ENCODE results near the gene HCFC1R1. TPM values are rescaled to one million over a fixed set of nuclear protein-coding genes. Genes with fewer than 3 reads are reported as not detected.

HCFC1R1 gene
- total RNA-seq, 1 donor from 2014 or later: 13.0 TPM

- DNase-seq: no peak
These were observed 23.8 kb downstream of the HCFC1R1 start for GRCh38 chr16:2999929-3000328.

DNA sequence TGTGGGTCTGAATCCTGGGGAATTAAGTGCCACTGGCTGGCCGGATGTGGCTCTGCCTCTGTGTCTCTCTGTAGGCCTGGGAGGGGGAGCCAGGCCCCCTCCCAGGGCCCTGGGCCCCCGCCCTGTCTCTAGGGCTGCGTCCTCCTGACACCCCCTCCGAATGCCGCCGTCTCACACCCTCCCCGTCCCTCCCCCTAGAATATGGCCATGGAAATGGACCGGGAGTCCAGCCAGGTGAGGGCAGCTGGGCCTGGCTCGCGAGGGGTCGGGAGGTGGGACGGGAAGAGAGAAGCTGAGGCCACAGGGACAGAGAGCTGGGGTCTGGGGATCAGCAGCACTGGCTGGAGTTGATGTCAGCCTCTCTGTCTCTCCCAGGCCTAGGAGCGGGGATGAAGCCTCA lies 27.4 kb downstream of the HCFC1R1 start:
- DNase-seq: no peak

GRCh38 chr16:2992383-2993081 lies 31.2 kb downstream of the HCFC1R1 start:
- no peak for DNase-seq

GRCh38 chr16:2991566-2992261 lies 32.0 kb downstream of the HCFC1R1 start:
- no peak for DNase-seq

GRCh38 chr16:2990891-2991290 lies 32.9 kb downstream of the HCFC1R1 start:
- DNase-seq: no peak

DNA sequence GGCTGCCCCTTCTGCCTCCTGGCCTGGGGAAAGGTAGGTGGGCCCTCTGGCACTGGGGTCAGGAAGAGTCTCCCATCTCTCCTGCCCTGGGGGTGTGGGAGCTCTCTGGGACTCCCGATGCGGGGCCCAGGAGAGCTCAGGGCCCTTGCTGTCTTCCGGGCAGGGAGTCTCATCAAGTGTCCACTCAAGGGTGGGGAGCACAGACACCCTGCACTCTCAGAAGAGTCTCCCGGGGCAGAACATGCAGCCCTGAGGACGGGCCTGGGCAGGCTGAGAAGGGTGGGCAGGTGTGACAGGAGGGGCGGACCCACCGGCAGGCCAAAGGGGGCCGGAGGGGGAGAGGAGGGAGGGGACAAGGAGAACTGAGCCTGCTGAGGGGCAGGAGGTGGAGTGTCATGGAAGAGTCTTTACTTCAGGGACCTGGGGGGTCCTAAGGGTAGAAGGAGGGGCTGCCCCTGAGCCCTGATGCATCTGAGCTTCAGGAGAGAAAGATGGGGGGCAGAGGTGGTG lies 35.1 kb downstream of the HCFC1R1 start:
- DNase-seq: no peak

DNA sequence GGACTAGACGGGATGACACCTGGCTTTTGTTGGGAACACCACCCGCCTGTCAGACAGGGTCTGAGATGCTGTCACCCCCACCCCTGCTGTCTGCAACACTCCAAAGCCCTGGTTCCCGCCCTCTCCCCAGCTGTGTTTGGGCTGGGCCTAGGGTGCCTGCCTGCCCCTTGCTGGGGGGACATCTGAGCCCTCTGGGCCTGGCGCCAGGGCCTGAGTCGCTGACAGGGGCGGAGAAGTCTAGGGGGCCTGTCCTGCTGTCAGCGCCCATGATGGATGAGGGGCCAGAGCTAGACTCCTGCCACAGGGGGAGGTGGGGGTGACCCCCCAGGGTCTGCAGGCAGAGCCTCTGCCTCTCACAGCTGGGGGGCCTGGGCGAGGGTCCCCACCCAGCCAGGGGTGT lies 35.9 kb downstream of the HCFC1R1 start:
- peak; percentile 96 for DNase-seq

DNA sequence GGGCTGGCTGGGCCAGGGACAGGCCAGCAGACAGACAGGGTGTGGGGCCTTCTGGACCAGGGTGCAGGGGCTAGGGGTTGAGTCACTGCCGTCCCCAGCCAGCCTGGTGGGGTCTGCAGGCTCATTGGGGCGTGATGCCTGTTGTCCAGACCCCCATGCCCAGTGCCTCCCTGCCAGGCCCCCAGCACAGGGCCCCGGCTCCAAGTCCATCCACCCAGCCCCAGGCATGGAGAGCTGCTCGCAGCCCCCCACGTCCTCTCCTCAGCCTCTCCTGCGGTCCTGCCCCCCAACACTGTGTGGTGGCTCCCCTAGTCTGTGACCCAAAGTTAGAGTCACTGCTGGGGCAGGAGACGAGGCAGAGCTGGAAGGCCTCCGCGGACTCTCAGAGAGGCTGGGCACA lies 36.5 kb downstream of the HCFC1R1 start:
- DNase-seq: no peak

- no peak for DNase-seq
These were observed 37.0 kb downstream of the HCFC1R1 start for GRCh38 chr16:2986623-2987188.

GRCh38 chr16:2985893-2986355 lies 37.8 kb downstream of the HCFC1R1 start:
- DNase-seq: peak; percentile 51

DNA sequence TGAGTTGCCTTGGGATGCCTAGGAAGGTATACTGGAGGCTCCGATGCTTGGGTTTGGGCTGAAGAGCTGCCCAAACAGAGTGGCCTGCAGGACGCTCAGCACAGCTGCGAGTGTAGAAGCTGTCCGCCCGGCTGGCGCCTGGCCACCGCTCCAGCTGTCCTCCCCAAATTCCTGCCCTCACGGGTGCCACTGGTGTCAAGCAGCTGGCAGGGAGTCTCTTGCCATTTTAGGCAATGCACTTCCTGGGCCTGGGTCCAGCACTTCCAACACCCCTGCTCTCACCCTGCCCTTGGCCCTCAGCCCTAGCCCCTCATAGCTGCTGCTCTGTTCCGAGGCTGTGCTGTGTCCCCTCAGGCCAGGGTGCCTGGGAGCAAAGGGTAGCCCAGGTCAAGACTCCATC lies 38.3 kb downstream of the HCFC1R1 start:
- peak; percentile 96 for DNase-seq

DNA sequence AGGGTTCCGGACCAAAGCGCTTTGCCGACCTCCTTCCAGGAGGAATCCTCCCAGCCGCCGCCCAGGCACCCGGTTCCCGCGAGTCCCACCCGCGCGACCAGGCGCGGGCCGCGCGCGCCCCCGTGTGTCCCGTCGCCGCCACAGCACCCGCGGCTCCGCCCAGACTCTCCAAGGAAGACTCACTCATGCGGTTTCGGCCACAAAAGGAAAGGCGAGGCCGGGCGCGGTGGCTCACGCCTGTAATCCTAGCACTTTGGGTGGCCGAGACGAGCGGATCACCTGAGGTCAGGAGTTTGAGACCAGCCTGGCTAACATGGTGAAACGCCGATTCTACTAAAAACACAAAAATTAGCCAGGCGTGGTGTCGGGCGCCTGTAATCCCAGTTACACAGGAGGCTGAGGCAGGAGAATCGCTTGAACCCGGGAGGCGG lies 40.0 kb downstream of the HCFC1R1 start:
- peak; percentile 85 for DNase-seq

DNA sequence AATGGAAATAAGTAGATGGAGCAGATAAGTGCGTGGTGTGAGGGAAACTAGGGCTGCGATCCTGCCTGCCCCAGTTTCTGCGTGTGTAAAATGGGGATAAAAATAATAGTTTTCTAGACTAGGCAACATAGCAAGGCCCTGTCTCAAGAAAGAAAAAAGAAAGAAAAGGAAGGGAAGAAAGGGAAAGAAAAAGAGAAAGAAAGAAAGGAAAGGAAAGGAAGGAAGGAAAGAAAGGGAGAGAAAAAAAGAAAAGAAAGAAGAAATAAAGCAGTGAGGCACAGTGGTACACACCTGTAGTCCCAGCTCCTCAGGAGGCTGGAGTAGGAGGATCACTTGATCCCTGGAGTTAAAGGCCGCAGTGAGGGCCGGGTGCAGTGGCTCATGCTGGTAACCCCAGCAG lies 41.3 kb downstream of the HCFC1R1 start:
- no peak for DNase-seq

DNA sequence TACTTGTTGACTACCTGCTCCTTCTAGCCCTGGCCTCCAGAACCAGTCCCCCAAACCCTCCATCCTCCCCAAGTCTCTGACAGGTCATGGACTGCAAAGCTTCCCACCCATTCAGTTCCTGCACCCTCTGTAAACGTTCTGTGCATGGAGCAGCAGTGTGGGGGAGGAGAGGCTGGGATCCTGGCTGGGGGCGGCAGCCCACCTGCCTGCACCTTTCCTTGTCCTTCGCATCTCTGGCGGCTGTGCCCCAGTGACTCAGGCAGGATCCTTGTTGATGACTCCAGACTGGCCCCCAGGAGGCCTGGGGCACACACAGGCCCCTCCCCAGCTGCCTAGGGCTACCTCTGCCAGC lies 41.9 kb downstream of the HCFC1R1 start:
- no peak for DNase-seq

- no peak for DNase-seq
These were observed 42.4 kb downstream of the HCFC1R1 start for GRCh38 chr16:2981177-2981898.

DNA sequence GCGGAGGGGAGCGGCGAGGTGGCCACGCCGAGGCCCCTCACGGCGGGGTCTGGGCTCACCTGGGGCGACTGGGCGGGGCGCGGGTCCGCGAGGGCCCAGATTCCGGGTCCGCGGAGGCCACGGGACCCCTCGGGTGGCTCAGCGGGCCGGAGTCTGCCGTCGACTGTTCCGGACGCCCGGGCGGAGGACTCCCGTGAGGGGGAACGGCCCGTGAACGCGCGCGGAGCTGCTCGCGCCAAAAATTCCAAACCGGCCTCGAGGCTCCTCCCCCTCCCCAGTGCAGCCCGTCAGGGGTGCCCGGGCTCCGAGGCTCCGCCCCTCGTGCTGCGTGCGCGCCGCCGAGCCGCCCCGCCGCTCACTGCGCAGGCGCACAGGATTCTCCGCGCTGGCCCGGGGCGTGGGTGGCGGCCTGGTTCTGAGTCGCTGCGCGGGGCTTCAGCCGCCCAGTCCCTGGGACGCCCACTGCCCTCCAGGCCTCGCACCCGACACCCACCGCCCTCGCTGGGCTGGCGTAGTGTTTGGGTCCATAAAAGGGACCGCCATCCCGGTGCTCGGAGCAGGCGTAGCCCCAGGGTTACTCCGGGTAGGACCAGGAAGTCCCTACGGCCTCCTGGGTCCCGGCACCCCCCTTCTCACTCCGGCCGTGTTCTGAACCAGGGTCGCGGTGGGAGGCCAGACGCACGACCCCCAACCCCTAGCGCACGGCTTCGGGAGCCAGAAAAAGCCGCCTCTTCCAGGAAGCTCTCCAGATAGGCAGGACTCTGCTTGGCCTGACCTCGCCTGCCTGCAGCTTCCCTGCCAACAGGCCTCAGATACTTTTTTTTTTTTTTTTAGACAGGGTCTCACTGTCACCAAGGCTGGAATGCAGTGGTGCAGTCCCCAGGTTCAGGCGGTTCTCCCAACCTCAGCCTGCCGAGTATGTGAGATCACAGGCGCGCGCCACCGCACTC lies 43.2 kb downstream of the HCFC1R1 start, which contains the start of gene PKMYT1:
Gene PKMYT1 (minus strand): TSS at position 220 of the 950 bp plus-strand sequence. CDS start 789 bp downstream, outside the sequence.
- DNase-seq: peak; percentile 97

DNA sequence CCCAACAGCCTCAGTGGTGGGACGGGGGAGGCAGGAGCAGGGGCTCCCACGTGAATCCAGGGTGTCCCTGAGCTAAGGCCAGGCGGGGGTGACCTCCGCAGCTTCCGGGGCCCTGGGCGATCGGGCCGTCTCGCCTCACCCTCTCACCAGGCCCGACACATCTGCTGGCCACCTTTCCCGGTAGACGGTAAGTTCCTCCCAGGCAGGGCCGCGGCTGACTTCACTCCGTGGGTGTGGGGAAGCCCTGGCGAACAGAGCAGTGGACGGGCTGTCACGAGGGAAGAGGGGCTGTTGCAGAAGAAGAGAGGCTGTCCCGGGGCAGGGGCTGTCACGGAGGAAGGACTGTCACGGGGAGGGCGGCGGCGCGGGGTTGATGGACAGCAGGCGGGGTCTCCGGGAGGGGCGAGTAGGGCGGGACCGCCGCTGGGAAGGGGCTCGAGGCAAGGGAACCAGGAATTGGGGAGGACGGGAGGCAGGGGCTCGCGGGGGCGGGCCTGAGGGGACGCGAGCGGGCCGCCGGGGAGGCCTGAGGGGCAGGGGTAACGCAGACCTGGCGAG lies 44.0 kb downstream of the HCFC1R1 start:
- no peak for DNase-seq

DNA sequence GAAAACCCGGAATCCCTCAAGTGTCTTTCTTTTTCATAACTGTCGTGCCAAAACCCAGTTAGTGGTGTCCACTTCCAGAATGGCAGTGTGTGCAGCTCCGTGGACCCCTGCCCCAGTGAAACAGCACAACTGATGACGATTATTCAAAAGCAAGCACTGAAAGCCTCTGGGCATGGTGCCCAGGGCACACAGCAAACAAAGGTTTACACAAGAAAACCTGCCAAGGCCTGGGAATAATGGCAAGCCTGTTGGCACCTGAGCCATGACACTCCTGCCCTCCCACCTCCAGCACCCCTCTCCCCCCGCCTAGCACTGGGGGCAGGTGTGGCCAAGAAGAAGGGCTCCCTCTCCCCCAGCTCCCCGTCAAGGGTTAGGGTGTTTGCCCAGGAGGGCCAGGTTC lies 46.3 kb downstream of the HCFC1R1 start:
- no peak for DNase-seq

GRCh38 chr16:2976673-2977072 lies 47.1 kb downstream of the HCFC1R1 start:
- no peak for DNase-seq

- no peak for DNase-seq
These were observed 47.5 kb downstream of the HCFC1R1 start for GRCh38 chr16:2976201-2976600.

All from tongue (tissue), 2 donors.